Endodermal cell (in vitro differentiated cells): Measurements from ENCODE around the gene DAPK1. TPM values are rescaled to one million over a fixed set of nuclear protein-coding genes. Genes with fewer than 3 reads are reported as not detected.

Source experiments
- DNase-seq: peaks from one replicate; pipeline ENCODE4 v3.0.0-alpha.2; 2017
- H3K27ac ChIP-seq: 2 replicates; pipeline ENCODE4 v1.5.1; 2013; ENCODE audit warnings: mild to moderate bottlenecking, low read depth, low read length, moderate library complexity
- H3K27me3 ChIP-seq: 2 replicates; pipeline ENCODE4 v1.6.1; 2013; ENCODE audit warnings: mild to moderate bottlenecking, low read length, moderate library complexity; ENCODE audit not compliant: insufficient read depth, control insufficient read depth, poor library complexity, severe bottlenecking
- H3K36me3 ChIP-seq: 2 replicates; pipeline ENCODE4 v1.7.0; 2013; ENCODE audit warnings: mild to moderate bottlenecking, low read length, moderate library complexity; ENCODE audit not compliant: control insufficient read depth, insufficient read depth
- H3K4me1 ChIP-seq: one replicate; pipeline ENCODE4 v1.7.0; 2013; ENCODE audit warnings: low read length; ENCODE audit not compliant: control insufficient read depth, insufficient read depth
- H3K4me3 ChIP-seq: 2 replicates; pipeline ENCODE4 v1.5.1; 2013; ENCODE audit warnings: mild to moderate bottlenecking, low read length, moderate library complexity
- H3K9ac ChIP-seq: 2 replicates; pipeline ENCODE4 v1.6.1; 2013; ENCODE audit warnings: mild to moderate bottlenecking, low read length, moderate library complexity; ENCODE audit not compliant: poor library complexity, severe bottlenecking; ENCODE audit errors: extremely low read depth
- H3K9me3 ChIP-seq: 2 replicates; pipeline ENCODE4 v1.6.1; 2013; ENCODE audit warnings: mild to moderate bottlenecking, low read length, moderate library complexity; ENCODE audit not compliant: control insufficient read depth
- H3K27ac Mint-ChIP-seq: 2 replicates; pipeline ENCODE4 v1.8.0; 2020; ENCODE audit warnings: mixed read lengths
- H3K27me3 Mint-ChIP-seq: 2 replicates; pipeline ENCODE4 v1.8.0; 2021; ENCODE audit warnings: mild to moderate bottlenecking, mixed read lengths; ENCODE audit not compliant: insufficient read depth
- H3K36me3 Mint-ChIP-seq: 2 replicates; pipeline ENCODE4 v1.8.0; 2020; ENCODE audit warnings: low read depth, mixed read lengths
- H3K4me1 Mint-ChIP-seq: 2 replicates; pipeline ENCODE4 v1.8.0; 2020; ENCODE audit warnings: mixed read lengths
- H3K4me3 Mint-ChIP-seq: 2 replicates; pipeline ENCODE4 v1.8.0; 2020; ENCODE audit warnings: mild to moderate bottlenecking, moderate library complexity, mixed read lengths
- H3K9me3 Mint-ChIP-seq: 2 replicates; pipeline ENCODE4 v1.8.0; 2020; ENCODE audit warnings: mild to moderate bottlenecking, mixed read lengths
- WGBS, 2 experiments: methylation state at CpG; one replicate each; pipeline versions ENCODE4 v1.1.5 to v1.1.7; 2013; ENCODE audit warnings: missing lambda C conversion rate in 2 of 2, mixed read lengths in 1 of 2; ENCODE audit not compliant: insufficient coverage in 1 of 2, insufficient read length in 1 of 2; 5-methylcytosine and 5-hydroxymethylcytosine counted together
- total RNA-seq, 2 donors: library from RNA; stranded (reverse); fragmentation: NEBNext Ultra II Directional in 1 of 2; extraction: Animal tissue kit (Norgen Biotek cat#: 25700) in 1 of 2; gene quantifications; 2 replicates in 1 of 2; 3 replicates in 1 of 2; pipeline ENCODE4 v1.2.1, GENCODE V29; 2021
- TF ChIP-seq, protein P1 (sequence below): fragments of 200-600 bp; sonication (generic); conservative IDR thresholded peaks from 2 replicates; pipeline ENCODE4 v1.5.0; 2021; ENCODE audit warnings: antibody characterized with exemption, mild to moderate bottlenecking

DAPK1 gene
- total RNA-seq, 2 donors from 2014 or later: 117 to 139 TPM

DNA sequence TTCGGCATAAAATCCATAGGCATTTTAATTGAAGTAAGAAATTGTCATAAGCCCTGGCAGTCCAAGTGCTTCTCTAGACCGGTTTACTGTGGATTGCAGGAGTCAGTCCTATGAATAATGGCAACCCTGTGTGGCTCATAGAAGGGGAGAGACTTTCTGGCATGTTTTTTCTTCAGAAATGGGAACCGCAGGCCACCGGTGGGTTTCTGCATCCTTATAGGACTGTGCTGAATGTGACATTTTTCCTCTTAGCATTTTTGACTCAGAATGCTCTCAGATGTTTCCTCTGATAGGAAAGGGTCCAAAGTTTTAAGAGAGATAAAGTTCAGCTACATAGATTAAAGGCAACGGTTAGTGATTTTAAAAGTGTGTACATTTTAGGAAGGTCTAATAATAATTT, 6.3 kb downstream of the DAPK1 start:
- TF ChIP-seq, protein P1, sequence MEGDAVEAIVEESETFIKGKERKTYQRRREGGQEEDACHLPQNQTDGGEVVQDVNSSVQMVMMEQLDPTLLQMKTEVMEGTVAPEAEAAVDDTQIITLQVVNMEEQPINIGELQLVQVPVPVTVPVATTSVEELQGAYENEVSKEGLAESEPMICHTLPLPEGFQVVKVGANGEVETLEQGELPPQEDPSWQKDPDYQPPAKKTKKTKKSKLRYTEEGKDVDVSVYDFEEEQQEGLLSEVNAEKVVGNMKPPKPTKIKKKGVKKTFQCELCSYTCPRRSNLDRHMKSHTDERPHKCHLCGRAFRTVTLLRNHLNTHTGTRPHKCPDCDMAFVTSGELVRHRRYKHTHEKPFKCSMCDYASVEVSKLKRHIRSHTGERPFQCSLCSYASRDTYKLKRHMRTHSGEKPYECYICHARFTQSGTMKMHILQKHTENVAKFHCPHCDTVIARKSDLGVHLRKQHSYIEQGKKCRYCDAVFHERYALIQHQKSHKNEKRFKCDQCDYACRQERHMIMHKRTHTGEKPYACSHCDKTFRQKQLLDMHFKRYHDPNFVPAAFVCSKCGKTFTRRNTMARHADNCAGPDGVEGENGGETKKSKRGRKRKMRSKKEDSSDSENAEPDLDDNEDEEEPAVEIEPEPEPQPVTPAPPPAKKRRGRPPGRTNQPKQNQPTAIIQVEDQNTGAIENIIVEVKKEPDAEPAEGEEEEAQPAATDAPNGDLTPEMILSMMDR: no peak

DNA sequence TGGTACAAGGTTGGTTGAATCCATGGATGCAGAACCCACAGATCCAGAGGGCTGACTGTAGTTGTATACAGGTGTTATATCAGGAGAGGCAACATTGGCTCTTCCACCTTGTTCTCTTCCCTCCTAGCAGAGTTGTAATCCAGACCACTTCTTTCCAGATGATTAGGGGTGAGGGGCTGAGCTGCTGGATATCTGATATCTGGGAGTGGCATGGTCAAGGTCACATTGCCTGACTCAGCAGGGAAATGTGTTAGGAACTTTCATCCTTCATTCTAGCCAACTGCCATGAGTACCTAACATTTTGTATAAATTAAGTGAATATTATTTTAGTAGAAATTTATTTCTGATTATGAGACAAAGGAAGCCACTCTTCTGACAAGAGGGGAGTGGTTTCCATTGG, 7.3 kb downstream of the DAPK1 start:
- no peaks in the 10 kb centered on the region for H3K4me1 ChIP-seq
- Mint-ChIP-seq H3K27ac (no peak overlapping the region), H3K4me1 (peaks cover 23% of the 10 kb centered on the region), H3K36me3 (peaks cover 73% of the 10 kb centered on the region), H3K27me3 (no peaks in the 10 kb centered on the region), H3K4me3 (no peak overlapping the region), H3K9me3 (no peaks in the 10 kb centered on the region)
- no peaks in the 10 kb centered on the region for H3K9me3 ChIP-seq
- no peaks in the 10 kb centered on the region for H3K27me3 ChIP-seq
- TF ChIP-seq, protein P1: no peak
- no peak overlapping the region for H3K9ac ChIP-seq
- no peak overlapping the region for H3K27ac ChIP-seq
- H3K4me3 ChIP-seq: no peak overlapping the region
- DNase-seq: no peak
- H3K36me3 ChIP-seq: peaks cover 64% of the 10 kb centered on the region

More for the DNA sequence above, 6.3 kb downstream of the DAPK1 start:
- WGBS, 2 experiments: 91 to 97% methylated on average over 4 to 5 of the region's 5 CpGs
- Mint-ChIP-seq H3K27ac (peak overlapping the region; percentile 75), H3K9me3 (no peaks in the 10 kb centered on the region), H3K27me3 (no peaks in the 10 kb centered on the region), H3K4me1 (peaks cover 32% of the 10 kb centered on the region), H3K4me3 (no peak overlapping the region), H3K36me3 (peaks cover 71% of the 10 kb centered on the region)
- Histone ChIP-seq H3K4me3 (no peak overlapping the region), H3K27ac (no peak overlapping the region), H3K9me3 (no peaks in the 10 kb centered on the region), H3K9ac (no peak overlapping the region), H3K27me3 (no peaks in the 10 kb centered on the region), H3K36me3 (peaks cover 57% of the 10 kb centered on the region), H3K4me1 (no peaks in the 10 kb centered on the region)
- no peak for DNase-seq

DNA sequence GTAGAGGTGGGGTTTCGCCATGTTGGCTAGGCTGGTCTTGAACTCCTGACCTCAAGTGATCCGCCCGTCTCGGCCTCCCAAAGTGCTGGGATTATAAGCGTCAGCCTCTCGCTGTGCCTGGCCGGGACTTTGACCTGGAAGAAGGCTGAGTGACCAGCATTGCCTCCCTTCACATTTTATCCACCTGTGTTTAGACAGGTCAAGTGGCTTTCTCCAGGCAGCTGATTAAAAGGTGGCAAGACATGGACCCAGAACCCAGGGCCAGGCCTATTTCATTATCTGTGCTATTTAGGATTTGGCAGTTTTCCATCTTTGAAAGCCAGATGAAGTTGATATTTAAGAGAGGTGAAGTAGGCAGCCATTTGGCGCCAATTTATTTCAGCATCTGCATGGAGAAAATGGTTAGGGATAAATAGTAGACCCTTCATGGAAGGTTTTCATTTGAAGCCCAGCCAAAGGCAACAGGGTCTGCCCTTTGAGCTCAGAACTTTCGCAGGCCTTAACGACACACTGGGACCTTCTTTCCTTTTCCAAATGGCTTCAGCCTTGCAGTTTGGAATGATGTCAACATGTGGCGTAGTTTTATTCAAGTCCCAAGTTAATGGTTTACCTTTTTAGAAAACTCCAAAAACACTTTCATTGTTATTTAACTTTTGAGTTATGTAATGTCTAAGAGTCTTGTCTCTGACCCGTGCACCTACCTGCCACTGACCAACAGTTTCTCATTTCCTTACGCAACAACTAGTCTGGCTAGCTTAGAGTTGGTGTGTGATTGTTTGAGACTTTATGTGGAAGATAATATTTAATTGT, 8.4 kb downstream of the DAPK1 start:
- Histone ChIP-seq H3K9me3 (no peaks in the 10 kb centered on the region), H3K36me3 (peaks cover 66% of the 10 kb centered on the region), H3K27ac (no peak overlapping the region), H3K27me3 (no peaks in the 10 kb centered on the region), H3K4me3 (no peak overlapping the region), H3K9ac (no peak overlapping the region), H3K4me1 (no peaks in the 10 kb centered on the region)
- H3K27ac Mint-ChIP-seq: no peak overlapping the region
- no peak for DNase-seq
- TF ChIP-seq, protein P1: no peak
- no peaks in the 10 kb centered on the region for H3K27me3 Mint-ChIP-seq
- peaks cover 12% of the 10 kb centered on the region for H3K4me1 Mint-ChIP-seq
- 97 to 98% methylated on average over 10 to 13 of the region's 13 CpGs for WGBS, 2 experiments
- no peak overlapping the region for H3K4me3 Mint-ChIP-seq
- peaks cover 75% of the 10 kb centered on the region for H3K36me3 Mint-ChIP-seq
- no peaks in the 10 kb centered on the region for H3K9me3 Mint-ChIP-seq
